ENCODE results near the gene SIAE. TPM values are rescaled to one million over a fixed set of nuclear protein-coding genes. Genes with fewer than 3 reads are reported as not detected.

SIAE gene
- total and polyA plus RNA-seq, 2 donors (not counting 1 experiment from before 2014, with no cell fraction given): 3.6 to 4.5 TPM

DNA sequence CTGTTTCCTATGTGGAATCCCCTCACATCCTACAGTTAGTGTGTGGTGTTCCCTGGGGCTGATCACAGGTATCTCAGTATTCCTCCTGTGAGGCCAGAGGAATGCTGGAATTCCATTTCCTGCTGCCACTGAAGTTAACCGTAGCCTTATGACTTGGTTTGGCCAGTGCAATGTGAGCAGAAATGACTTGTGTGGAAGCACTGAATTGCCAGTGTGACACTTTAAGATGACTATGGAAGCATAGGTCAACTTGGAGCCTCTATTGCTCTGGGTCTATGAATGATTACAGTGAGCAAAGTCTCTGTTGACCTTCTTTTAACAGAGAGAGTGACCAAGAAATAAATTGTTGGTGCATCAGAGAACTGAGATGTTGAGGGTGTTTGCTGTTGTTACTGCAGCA, 34.4 kb downstream of the SIAE start:
- H3K36me3 ChIP-seq (replicated peaks in 1 of 2; ENCODE audit: control extremely low read depth in 1 of 2, control insufficient read depth in 1 of 2, extremely low read depth in 1 of 2, insufficient read depth in 2 of 2, low read length in 1 of 2): peaks cover 0 to 20% of the 10 kb centered on the region in 2 experiments
- H3K4me2 ChIP-seq (replicated peaks; ENCODE audit: low read depth, low read length, poor library complexity, severe bottlenecking): no peak overlapping the region
- no peaks in the 10 kb centered on the region for H3K9me3 Mint-ChIP-seq (ENCODE audit: insufficient read depth)
- H4K20me1 ChIP-seq (ENCODE audit: control insufficient read depth, insufficient read depth, low read length, poor library complexity, severe bottlenecking): no peaks in the 10 kb centered on the region
- TF ChIP-seq EZH2 (IDR thresholded peaks at IDR 0.05; ENCODE audit: borderline replicate concordance, insufficient read depth, low read depth, low read length, poor library complexity, severe bottlenecking): no peak
- TF ChIP-seq, protein P1, sequence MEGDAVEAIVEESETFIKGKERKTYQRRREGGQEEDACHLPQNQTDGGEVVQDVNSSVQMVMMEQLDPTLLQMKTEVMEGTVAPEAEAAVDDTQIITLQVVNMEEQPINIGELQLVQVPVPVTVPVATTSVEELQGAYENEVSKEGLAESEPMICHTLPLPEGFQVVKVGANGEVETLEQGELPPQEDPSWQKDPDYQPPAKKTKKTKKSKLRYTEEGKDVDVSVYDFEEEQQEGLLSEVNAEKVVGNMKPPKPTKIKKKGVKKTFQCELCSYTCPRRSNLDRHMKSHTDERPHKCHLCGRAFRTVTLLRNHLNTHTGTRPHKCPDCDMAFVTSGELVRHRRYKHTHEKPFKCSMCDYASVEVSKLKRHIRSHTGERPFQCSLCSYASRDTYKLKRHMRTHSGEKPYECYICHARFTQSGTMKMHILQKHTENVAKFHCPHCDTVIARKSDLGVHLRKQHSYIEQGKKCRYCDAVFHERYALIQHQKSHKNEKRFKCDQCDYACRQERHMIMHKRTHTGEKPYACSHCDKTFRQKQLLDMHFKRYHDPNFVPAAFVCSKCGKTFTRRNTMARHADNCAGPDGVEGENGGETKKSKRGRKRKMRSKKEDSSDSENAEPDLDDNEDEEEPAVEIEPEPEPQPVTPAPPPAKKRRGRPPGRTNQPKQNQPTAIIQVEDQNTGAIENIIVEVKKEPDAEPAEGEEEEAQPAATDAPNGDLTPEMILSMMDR (IDR thresholded peaks at IDR 0.05): no peak
- no peaks in the 10 kb centered on the region for H3K9me3 ChIP-seq (ENCODE audit: control extremely low read depth in 1 of 3, control insufficient read depth in 2 of 3, insufficient read depth in 1 of 3, low read length in 2 of 3)
- H3K4me1 Mint-ChIP-seq: no peaks in the 10 kb centered on the region
- intact Hi-C loops (cut with micrococcal nuclease): no loop called here
- no peak overlapping the region for H2AFZ ChIP-seq (ENCODE audit: insufficient read depth, low read depth, low read length, poor library complexity, severe bottlenecking)
- DNase-seq (no peak), ATAC-seq (ENCODE audit: low read depth) (no peak)
- H3K4me3 Mint-ChIP-seq: no peak overlapping the region
- H3K4me1 ChIP-seq (ENCODE audit: control insufficient read depth in 2 of 2, insufficient read depth in 2 of 2, low read length in 2 of 2): no peaks in the 10 kb centered on the region
- no peak overlapping the region for H3K9ac ChIP-seq (ENCODE audit: low read length)
- no peak overlapping the region for H3K4me3 ChIP-seq (ENCODE audit: control extremely low read depth in 1 of 5, extremely low read depth in 1 of 5, insufficient read depth in 1 of 5, low read depth in 2 of 5, low read length in 4 of 5)
- WGBS (ENCODE audit: insufficient coverage): 100% methylated on average over 1 of the region's 1 CpG
- ChIA-PET POLR2A (no interaction called here), CTCF (interaction anchor here (0.8 kb wide), 1 partner anchor 9 kb away, joined by 4 read pairs; no protein-coding TSS in a partner anchor)
- no peak overlapping the region for H3K27ac Mint-ChIP-seq
- H3K79me2 ChIP-seq (ENCODE audit: control insufficient read depth, insufficient read depth, low read length): no peaks in the 10 kb centered on the region
- H3K27me3 Mint-ChIP-seq: no peaks in the 10 kb centered on the region
- no peaks in the 10 kb centered on the region for H3K27me3 ChIP-seq (replicated peaks in 1 of 4; ENCODE audit: control extremely low read depth in 1 of 4, control insufficient read depth in 3 of 4, insufficient read depth in 4 of 4, low read length in 3 of 4)
- H3K27ac ChIP-seq (ENCODE audit: low read length in 2 of 2): no peak overlapping the region

- H3K4me1 Mint-ChIP-seq: no peaks in the 10 kb centered on the region
- no peaks in the 10 kb centered on the region for H3K79me2 ChIP-seq (ENCODE audit: control insufficient read depth, insufficient read depth, low read length)
These were observed 35.0 kb downstream of the SIAE start for GRCh38 chr11:124638500-124638899.

More at GRCh38 chr11:124638500-124638899, 35.0 kb downstream of the SIAE start:
- no peak overlapping the region for H3K27ac ChIP-seq (ENCODE audit: low read length in 2 of 2)
- intact Hi-C loops (cut with micrococcal nuclease): no loop called here
- ChIA-PET CTCF (interaction anchor here (1.1 kb wide), 1 partner anchor 147 kb away, joined by 3 read pairs; no protein-coding TSS in a partner anchor), POLR2A (no interaction called here)
- Mint-ChIP-seq H3K27ac (no peak overlapping the region), H3K4me3 (no peak overlapping the region), H3K27me3 (no peaks in the 10 kb centered on the region), H3K9me3 (ENCODE audit: insufficient read depth) (no peaks in the 10 kb centered on the region)
- no peaks in the 10 kb centered on the region for H3K27me3 ChIP-seq (replicated peaks in 1 of 4; ENCODE audit: control extremely low read depth in 1 of 4, control insufficient read depth in 3 of 4, insufficient read depth in 4 of 4, low read length in 3 of 4)
- no peak for DNase-seq
- H3K4me3 ChIP-seq (ENCODE audit: control extremely low read depth in 1 of 5, extremely low read depth in 1 of 5, insufficient read depth in 1 of 5, low read depth in 2 of 5, low read length in 4 of 5): no peak overlapping the region
- H2AFZ ChIP-seq (ENCODE audit: insufficient read depth, low read depth, low read length, poor library complexity, severe bottlenecking): no peak overlapping the region
- no peaks in the 10 kb centered on the region for H3K9me3 ChIP-seq (ENCODE audit: control extremely low read depth in 1 of 3, control insufficient read depth in 2 of 3, insufficient read depth in 1 of 3, low read length in 2 of 3)
- H4K20me1 ChIP-seq (ENCODE audit: control insufficient read depth, insufficient read depth, low read length, poor library complexity, severe bottlenecking): no peaks in the 10 kb centered on the region
- no peak overlapping the region for H3K4me2 ChIP-seq (replicated peaks; ENCODE audit: low read depth, low read length, poor library complexity, severe bottlenecking)
- WGBS (ENCODE audit: insufficient coverage): no CpG with 5 or more reads among the region's 3 CpGs
- H3K4me1 ChIP-seq (ENCODE audit: control insufficient read depth in 2 of 2, insufficient read depth in 2 of 2, low read length in 2 of 2): no peaks in the 10 kb centered on the region
- no peak for ATAC-seq (ENCODE audit: low read depth)
- TF ChIP-seq EZH2 (IDR thresholded peaks at IDR 0.05; ENCODE audit: borderline replicate concordance, insufficient read depth, low read depth, low read length, poor library complexity, severe bottlenecking): no peak
- TF ChIP-seq, protein P1 (IDR thresholded peaks at IDR 0.05): no peak
- peaks cover 0 to 21% of the 10 kb centered on the region in 2 experiments for H3K36me3 ChIP-seq (replicated peaks in 1 of 2; ENCODE audit: control extremely low read depth in 1 of 2, control insufficient read depth in 1 of 2, extremely low read depth in 1 of 2, insufficient read depth in 2 of 2, low read length in 1 of 2)
- no peak overlapping the region for H3K9ac ChIP-seq (ENCODE audit: low read length)
